ENCODE measurements around the gene C1QTNF2.

C1QTNF2 gene

GRCh38 chr5:160398806-160399205, 28.4 kb upstream of the C1QTNF2 start:
- DNase-seq (ENCODE audit: low spot score): no peak
- TF ChIP-seq CTCF (IDR thresholded peaks at IDR 0.05; ENCODE audit: extremely low read depth, insufficient read depth, missing control alignments): no peak
- in situ Hi-C loops (cut with MboI; ENCODE audit: low pct_unique_long_range_greater_than_20kb, low sequenced_read_pairs, unreplicated experiment): no loop called here

- TF ChIP-seq CTCF (IDR thresholded peaks at IDR 0.05; ENCODE audit: extremely low read depth, insufficient read depth, missing control alignments): no peak
- in situ Hi-C loops (cut with MboI; ENCODE audit: low pct_unique_long_range_greater_than_20kb, low sequenced_read_pairs, unreplicated experiment): no loop called here
- DNase-seq (ENCODE audit: low spot score): no peak
Measured at GRCh38 chr5:160397492-160397891, 27.1 kb upstream of the C1QTNF2 start.

DNA sequence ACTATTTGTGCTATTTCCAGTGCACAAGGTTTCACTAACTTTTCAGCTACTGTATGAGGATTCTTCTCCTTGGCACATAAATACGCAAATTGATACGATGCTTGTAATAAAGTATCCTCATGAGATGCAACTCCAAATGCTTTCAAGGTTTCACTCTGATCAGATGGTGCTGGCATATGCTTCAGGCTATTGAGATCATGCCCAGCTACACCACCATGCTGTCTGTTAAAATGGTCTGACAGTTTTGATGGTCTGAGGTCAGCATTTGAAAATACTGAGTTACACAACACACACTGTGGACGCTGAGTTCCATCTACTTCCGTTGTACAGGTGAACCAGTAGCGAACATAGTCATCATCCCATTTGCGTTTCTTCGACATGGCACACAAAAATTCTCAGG, 24.7 kb upstream of the C1QTNF2 start:
- in situ Hi-C loops (cut with MboI; ENCODE audit: low pct_unique_long_range_greater_than_20kb, low sequenced_read_pairs, unreplicated experiment): no loop called here
- no peak for TF ChIP-seq CTCF (IDR thresholded peaks at IDR 0.05; ENCODE audit: extremely low read depth, insufficient read depth, missing control alignments)

GRCh38 chr5:160390787-160391696, 20.6 kb upstream of the C1QTNF2 start:
- TF ChIP-seq CTCF (IDR thresholded peaks at IDR 0.05; ENCODE audit: extremely low read depth, insufficient read depth, missing control alignments): peak; percentile 50
- in situ Hi-C loops (cut with MboI; ENCODE audit: low pct_unique_long_range_greater_than_20kb, low sequenced_read_pairs, unreplicated experiment): no loop called here
- peak; percentile 27 for DNase-seq (ENCODE audit: low spot score)

More for the DNA sequence above, 24.7 kb upstream of the C1QTNF2 start:
- DNase-seq (ENCODE audit: low spot score): no peak

DNA sequence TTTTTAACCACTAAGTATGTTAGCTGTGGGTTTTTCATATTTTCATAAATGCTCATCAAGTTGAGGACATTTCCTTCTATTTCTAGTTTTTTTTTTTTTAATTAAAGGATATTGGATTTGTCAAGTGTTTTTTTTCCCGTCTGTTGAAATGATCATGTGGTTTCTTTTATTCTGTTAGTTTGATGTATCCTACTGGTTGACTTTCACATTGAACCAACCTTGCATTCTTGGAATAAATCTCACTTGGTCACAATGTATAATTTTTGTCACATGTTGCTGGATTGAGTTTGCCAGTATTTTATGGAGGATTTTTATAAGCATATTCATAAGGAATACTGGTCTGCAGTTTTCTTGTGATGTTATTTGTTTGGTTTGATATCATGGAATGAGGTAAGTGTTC, 17.0 kb upstream of the C1QTNF2 start:
- DNase-seq (ENCODE audit: low spot score): no peak
- in situ Hi-C loops (cut with MboI; ENCODE audit: low pct_unique_long_range_greater_than_20kb, low sequenced_read_pairs, unreplicated experiment): no loop called here
- no peak for TF ChIP-seq CTCF (IDR thresholded peaks at IDR 0.05; ENCODE audit: extremely low read depth, insufficient read depth, missing control alignments)

DNA sequence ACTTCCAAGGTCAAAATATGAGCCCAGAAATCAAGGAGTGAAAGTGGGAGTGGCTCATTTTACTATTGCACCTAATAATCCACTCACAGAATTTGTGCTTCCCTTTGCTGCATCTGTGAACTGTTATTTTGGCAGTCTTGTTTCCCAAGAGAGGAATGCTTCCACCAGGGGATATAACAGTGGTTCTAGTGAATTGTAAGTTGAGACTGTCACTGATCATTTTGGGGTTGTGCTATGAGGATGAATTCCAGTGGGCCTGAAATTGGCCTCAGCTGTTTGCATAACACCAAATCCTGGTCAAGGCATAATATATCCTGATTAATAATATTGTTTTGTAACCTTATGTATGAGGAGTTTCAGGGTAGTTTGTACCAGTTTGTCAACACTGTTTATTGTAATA, 15.1 kb upstream of the C1QTNF2 start:
- in situ Hi-C loops (cut with MboI; ENCODE audit: low pct_unique_long_range_greater_than_20kb, low sequenced_read_pairs, unreplicated experiment): no loop called here
- TF ChIP-seq CTCF (IDR thresholded peaks at IDR 0.05; ENCODE audit: extremely low read depth, insufficient read depth, missing control alignments): no peak
- no peak for DNase-seq (ENCODE audit: low spot score)
